HG03175 (cell line): ENCODE data around the gene ZNF662.

Experiments used
- ATAC-seq: cut with Tn5 transposase; IDR thresholded peaks from one replicate; pipeline ENCODE4 v1.9.1; 2021; ENCODE audit warnings: mild to moderate bottlenecking, moderate library complexity; ENCODE audit not compliant: unreplicated experiment

Gene ZNF662

DNA sequence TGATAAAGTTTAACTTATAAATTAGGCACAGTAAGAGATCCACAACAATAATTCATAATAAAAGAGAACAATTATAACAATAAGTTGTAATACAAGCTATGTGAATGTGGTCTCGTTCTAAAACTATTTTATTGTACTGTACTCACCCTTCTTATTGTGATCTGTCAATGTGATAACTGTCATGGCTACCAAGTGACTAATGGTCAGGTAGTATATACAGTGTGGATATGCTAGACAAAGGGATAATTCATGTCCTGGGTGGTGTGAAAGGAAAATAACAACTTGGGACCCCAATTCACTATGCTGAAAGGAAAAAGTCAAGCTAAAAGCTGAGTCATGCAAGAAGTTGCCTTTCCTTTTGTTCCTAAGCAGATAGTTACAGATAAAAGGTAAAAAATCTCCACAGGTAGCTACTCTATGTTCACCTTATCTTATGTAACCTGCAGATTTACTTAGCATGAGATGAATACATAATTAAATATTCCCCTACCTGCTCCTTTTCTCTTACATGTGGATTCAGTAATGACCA is 19.6 kb upstream of the ZNF662 start:
- no peak for ATAC-seq

DNA sequence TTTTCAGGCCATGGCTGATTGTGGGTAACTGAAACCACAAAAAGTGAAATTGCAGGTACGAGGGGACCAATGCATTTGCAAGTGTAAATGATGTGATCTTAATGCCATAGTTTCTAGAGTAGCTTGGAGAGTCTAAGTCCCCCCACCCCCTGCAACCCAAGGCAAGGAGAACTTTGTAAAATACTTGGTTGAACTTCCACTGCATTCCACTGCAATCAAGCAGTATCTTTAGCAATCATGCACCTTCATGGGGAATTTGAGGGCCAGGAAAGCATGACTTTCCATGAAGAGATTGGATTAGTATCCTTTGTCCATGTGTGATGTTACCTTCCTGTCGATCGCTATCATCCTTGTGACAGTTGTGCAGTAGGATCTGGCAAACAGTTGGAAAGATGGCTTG is 18.9 kb upstream of the ZNF662 start:
- ATAC-seq = no peak

DNA sequence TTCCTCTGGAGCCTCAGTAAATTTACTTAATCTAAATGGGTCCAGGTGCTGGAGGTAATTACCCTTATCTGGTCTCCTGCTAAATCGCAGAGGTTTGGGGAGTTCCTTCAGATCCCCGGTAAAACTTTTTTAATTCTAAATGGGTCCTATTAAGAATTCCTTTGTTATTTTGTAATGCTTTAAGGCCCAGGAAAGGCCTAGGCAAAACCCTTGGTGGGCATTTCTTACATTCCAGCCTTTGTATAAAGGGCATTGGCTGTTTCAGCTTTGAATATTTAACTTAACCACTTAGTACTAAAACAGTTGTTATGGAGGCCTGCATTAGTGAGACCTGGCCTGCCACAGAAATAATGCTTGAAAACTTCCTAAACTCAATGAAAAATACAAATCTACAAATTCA is 14.9 kb upstream of the ZNF662 start:
- ATAC-seq = no peak

DNA sequence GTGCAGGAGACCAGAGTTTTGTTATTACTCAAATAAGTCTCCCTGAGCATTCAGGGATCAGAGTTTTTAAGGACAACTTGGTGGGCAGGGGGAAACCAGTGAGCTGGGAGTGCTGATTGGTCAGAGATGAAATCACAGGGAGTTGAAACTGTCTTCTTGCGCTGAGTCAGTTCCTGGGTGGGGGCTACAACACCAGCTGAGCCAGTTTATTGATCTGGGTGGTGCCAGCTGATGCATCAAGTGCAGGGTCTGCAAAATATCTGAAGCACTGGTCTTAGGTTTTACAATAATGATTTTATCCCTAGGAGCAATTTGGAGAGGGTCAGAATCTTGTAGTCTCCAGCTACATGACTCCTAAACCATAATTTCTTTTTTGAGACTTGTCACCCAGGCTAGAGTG is 13.8 kb upstream of the ZNF662 start:
- ATAC-seq = no peak

DNA sequence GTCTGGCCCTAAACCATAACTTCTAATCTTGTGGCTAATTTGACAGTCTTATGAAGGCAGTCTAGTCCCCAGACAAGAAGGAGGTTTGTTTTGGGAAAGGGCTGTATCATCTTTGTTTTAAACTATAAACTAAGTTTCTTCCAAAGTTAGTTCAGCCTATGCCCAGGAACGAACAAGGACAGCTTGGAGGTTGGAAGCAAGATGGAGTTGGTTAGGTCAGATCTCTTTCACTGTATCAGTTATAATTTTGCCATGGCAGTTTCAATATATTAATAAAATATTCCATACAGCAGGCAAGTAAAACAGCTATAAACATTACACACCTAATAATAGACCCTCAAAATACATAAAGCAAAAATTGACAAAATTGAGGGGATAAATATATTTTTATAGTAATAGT is 13.1 kb upstream of the ZNF662 start:
- ATAC-seq = no peak

DNA sequence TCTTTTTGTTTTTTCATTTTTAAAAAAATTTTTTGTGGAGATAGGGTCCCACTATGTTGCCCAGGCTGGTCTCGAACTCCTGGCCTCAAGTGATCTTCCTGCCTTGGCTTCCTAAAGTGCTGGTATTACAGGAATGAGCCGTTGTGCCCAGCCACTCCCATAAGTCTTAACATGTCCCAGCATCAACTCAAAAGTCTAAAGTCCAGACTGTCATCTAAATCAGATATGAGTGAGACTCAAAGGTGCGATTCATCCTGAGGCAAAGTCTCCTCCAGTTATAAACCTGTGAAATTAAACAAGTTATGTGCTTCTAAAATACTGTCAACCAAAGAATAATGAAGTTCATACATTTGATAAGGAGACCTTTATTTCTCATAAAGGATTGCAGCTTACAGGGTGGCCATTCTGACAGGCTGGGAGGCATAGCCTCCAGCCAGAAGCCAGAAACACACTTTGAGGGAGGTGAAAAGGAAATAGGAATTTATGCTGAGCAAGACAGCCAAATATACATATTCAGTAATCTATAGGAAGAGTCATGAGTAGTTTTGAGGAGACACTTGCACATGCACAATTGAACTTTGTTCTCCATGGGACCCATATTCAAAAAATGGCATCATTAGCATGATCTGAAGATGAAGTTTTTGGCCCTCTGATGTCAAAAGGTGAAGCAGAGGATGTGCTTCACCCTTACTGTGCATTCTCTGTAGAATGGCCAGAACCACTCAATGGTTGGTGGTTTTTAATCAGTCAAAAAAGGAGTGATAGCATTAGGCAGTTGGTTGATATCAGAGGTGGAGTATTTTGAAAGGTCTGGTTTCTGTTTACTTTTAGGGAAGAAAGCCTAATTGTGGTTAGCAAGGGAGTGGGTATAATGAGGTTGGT is 11.0 kb upstream of the ZNF662 start:
- ATAC-seq = no peak

DNA sequence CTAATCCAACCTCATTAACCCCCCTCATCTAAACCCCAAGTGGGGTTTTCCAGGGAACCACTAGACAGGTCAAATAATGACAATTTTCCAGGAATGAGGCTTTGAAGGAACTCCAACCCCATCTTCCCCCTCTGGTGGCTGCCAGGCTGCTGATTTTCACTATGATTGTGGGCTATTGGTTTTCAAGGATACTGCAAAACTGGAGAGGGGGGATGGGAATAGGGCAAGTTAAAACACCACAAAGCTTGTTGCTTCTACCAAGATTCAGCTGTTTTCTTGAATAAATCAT is 10.4 kb upstream of the ZNF662 start:
- ATAC-seq = no peak

DNA sequence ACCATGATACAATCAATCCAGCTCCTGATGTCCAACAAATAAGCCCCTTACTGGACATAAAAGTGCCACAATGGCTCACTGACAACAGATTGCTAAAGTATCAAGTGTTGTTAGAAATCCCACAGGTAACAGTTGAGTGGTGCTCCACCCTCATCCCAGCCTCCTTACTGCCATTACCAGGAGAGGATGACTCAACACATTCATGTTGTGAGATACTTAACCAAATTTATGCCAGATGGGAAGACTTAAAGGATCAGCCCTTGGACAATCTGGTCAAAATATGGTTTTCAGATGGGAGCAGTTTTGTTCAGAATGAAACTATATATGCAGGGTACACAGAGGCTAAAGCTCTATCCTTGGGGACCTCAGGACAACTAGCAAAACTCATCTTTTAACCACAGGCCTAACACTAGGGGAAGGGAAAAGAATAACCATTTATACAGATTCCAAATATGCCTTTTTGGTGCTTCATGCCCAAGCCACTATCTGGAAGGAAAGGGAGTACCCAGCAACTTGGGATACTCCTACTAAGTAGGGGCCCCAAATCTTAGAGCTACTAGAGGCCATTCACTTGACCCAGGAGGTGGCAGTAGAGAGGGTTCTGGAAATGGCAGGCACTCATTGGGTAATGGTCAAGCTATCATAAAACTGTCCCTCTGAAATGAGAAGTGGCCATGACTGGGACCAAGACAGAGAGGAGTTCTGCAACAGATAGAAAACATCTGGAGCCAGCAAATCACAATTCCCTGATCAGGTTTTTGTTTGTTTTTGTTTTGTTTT is 6.9 kb upstream of the ZNF662 start:
- ATAC-seq = no peak

DNA sequence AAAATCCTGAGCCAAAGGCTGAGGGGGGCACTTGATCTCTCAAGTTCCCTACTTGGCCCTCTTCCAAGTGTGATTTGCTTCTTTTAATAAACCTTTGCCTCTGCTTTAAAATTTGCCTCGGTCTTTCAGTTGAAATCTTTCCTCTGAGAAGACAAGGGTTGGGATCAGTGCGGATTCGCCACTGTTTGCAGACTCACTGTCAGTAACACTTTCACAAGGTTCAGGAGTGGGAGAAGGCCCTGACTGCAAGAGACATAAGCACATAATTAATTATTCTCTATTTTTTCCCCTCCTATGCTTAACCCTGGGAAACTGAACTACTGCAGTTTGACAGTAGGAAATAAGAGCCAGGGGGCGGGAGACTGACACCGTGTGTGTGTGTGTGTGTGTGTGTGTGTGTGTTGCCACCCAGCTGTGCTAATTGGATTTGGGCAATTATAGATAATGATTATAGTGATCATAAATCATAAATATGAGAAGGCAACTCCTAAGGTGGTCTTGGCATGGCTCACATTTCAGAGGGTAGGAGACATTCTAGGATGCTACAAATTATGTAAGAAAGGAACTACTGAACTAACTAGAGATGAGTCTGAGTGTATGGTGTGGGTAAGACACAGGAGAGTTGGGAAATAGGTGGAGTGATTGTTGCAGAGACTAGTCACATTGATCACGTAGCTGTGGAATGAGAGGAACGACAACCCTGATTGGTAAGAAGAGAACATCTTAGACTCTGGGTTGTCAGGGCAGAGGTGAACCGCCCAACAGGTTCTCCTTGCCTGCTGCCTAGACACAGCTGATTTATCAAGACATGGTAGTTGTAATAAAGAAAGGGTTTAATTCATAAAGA is 5.5 kb upstream of the ZNF662 start:
- ATAC-seq = no peak

DNA sequence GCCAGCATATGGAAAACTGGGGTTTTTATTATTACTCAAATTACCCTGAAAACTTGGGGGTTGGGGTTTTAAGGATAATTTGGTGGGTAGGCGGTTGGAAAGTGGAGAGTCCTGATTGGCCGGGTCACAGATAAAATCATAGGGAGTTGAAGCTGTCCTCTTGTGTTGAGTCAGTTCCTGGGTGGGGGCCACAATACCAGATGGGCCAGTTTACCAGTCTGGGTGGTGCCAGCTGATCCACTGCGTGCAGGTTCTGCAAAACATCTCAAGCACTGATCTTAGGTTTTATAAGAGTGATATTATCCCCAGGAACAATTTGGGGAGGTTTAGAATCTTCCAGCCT is 4.9 kb upstream of the ZNF662 start:
- no peak for ATAC-seq

DNA sequence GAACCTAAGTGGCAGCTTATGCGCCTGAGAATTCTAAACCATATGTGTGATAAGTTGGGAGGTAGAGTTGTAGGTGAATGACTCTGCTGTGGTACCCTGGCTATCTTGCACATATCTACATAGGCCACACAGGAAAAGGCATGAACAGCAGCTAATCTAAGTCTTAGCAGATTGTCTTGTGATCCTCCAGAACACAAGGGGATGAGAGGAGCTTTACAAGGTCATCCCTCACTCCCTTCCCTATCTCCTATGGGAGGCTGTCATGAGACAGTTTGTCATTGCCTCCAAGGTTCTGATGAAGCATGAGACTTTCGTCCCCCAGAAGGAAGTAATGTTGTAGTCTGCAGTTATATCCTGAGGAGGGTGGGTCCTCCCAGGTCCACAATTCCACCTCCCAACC is 3.7 kb upstream of the ZNF662 start:
- no peak for ATAC-seq

DNA sequence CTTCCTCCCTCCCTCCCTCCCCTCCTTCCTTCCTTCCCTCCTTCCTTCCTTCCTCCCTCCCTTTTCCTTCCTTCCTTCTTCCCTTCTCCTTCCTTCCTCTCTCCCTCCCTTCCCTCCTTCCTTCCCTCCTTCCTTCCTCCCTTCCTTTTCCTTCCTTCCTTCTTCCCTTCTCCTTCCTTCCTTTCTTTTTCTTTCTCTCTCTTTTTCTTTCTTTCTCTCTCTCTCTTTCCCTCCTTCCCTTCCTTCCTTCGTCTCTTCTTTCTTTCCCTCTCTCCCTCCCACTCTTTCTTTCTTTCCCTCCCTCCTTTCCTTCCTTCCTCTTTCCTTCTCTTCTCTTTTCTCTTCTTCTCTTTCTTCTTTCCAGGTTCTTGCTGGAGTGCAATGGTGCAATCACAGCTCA is 1.9 kb upstream of the ZNF662 start:
- no peak for ATAC-seq

DNA sequence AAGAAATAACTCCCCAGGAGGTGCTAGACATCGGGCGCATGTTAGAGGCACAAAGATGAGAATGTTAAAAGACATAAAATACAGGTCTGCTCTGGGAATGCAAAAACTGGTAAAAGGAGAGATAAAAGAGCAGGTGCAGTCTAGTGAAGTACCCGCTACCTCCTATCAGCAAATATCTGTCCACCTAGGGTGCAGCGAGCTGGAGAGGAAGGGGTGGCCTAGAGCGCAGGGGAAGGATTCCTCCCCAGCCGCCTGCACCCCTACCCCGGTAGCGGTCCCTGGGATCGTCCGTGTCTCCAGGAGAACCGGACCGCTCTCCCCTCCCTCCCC is 237 bp upstream of the ZNF662 start:
- no peak for ATAC-seq

DNA sequence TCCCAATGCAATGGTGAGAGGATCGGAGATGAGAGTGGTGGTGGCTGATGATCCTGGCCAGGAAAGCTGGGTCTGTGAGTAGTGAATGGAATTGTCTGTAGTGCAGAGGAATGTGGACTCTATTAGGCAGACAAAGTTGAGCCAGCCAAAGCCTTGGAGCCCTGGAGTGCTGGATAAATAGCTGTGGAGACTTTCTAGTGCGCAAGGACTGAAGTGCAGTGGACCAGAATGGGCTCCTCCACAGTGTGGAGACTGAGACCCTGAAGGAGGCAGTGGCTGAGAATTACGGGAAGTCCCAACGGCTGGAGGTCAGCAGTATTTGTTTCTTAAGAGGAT is 874 bp downstream of the ZNF662 start:
- ATAC-seq = no peak

DNA sequence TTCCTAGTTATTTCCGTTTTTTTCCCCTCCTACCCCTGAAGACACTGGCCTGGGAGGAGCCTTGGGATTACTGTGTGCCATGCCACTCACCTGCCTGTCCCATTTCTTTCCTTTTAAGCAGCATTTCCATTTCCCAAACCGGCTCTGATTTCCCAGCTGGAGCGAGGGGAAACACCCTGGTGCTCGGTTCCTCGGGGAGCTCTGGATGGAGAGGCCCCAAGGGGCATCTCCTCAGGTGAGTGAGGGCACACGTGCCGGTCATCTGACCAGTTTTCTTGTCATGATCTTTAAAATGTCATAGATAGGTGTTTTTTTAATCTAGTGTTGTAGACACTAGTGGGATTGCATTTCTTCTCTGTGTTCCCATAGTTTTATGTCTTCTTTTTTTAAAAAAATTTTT is 2.7 kb downstream of the ZNF662 start:
- no peak for ATAC-seq

DNA sequence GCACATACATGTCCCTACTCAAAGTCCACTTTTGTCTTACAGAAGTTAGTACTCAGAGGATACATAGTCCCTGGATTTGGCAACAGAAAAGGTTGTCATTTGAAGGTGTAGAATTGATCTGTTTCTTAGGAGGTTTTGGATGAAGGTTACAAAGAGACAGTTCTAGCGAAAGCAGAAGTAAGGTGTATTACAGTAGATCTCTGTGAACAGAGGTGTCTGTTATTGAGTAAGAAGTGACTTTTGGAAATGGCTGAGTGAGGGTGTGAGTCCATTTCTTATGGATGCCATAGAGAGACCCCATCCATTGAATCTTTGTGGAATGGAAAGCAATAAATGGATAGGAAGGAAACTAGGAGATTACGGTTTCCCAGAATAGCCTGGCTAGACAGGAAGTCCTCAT is 5.6 kb downstream of the ZNF662 start:
- no peak for ATAC-seq

DNA sequence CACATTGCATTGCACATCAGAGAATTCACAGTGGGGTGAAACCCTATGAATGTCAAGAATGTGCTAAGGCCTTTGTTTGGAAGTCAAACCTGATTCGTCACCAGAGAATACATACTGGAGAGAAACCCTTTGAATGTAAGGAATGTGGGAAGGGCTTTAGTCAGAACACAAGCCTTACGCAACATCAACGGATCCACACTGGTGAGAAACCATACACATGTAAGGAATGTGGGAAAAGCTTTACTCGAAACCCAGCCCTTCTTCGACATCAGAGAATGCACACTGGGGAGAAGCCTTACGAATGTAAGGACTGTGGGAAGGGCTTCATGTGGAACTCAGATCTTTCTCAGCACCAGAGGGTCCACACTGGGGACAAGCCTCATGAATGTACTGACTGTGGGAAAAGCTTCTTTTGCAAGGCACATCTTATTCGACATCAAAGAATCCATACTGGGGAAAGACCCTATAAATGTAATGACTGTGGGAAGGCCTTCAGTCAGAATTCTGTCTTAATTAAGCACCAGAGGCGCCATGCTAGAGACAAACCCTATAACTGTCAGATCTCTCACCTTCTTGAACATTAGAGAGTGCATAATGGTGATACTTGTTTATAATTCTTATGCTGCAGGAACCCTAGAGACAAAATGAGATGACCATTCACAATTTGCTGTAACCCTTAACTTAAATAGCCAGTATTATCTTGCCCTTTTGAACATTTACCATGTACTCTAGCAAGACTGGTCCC is 9.0 kb downstream of the ZNF662 start:
- ATAC-seq = no peak

DNA sequence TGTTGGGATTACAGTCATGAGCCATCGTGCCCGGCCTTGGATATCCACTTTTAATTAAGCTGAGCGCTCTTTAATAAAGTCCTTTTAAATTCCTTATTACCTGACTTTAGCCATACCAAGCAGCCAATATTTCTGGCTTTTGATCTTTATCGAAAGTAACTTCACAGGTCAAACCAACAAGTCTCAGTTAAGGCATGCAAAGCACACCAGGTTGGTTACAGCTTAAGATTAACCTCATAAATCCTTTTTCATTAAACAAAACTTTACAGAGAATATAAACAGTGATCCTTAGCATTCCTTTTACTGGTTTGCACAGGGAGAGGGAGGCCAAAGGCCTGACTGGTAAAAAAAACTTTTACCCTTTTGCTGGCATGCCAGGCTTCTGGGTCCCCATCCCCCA is 17.7 kb downstream of the ZNF662 start:
- ATAC-seq = no peak

DNA sequence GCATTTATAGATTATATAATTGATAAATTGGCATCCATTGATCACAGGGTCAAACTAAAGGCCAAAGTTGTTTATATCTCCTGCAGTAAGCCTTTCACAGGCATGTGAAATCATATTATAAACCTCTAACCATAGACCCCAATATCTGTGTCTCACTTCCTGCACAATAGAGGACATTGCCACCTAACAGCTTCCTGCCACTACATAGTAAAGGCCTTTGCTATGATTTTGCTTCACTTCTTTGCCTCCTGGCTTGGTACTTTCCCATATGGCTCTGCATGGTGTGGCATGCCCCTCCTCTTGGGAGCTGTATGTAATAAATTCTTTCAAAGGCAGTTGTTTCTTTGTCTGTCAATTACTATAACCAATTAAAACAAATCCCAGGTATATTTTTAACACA is 20.4 kb downstream of the ZNF662 start:
- ATAC-seq = no peak

DNA sequence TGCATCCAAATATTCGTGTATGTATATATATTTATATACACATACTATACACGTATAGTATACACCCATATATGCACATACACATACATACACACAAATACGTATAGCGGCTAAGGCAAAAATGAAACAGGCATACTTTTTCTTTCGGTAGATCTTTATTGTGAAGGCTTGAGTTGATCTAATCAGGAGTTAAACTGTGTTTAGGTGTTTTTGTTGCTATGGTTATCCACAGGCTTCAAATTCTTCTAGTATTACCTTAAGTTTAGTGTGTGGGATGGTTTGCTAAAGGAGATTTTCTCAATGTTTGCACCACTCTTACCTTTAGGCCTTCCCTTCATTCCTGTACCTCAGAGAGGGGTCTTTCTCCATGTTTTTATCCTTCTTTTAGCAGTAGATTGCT is 28.2 kb downstream of the ZNF662 start:
- ATAC-seq = no peak

DNA sequence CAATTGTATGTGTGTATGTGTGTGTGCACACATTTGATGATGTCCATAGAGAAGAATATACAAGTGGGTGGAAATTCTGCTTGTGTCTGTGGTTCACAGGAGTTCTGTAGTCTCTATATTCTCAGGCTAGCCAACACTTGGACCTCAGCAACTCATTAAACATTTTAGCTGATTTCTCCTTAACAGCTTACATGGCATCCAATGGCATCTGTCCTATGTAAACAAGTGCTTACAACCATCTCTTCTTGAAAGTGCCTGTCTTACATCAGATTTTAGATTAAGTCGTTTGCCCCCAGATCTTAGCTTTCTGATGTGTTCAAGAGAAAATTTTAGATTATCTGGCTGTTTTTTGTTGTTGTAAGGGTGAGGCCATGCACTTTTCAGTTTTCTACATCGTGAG is 29.0 kb downstream of the ZNF662 start:
- ATAC-seq = no peak
